ENCODE results near the gene MSI2. TPM values are rescaled to one million over a fixed set of nuclear protein-coding genes. Genes with fewer than 3 reads are reported as not detected.

MSI2 gene
- total and polyA plus RNA-seq, 7 experiments from 2014 or later = 3.3 to 169 (median 125) TPM

DNA sequence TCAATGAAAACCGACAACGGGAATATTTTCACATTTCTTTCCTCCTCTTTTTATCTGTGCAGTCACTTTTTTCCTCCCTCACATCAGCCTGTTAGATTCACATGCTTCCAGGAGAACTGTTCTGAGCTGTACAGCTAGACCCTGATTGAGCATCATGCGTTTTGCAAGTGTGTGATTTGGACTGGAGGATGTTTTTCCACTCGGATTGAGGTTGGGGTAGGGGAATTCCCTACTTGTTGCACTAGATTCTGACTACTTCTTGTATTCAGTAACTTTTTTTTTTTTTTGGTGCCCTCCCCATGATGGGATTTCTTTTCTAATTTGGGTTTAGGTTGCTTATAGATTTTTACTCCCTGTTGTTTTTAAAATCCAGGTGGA lies 4.8 kb downstream of the MSI2 start:
- ATAC-seq (no peak), DNase-seq (peak in 1 of 9 donors; percentile 21)
- peaks cover 10 to 43% (median 13%) of the 10 kb centered on the region in 3 experiments for H3K36me3 ChIP-seq (ENCODE audit: control insufficient read depth in 2 of 3, insufficient read depth in 3 of 3, low read length in 3 of 3)
- peaks cover 13 to 35% of the 10 kb centered on the region in 2 donors for H3K4me1 ChIP-seq (ENCODE audit: control insufficient read depth in 2 of 2, insufficient read depth in 2 of 2, low read length in 2 of 2)
- peak overlapping the region in 8 of 10 donors; percentile 7 to 95 (median 46) for H3K4me3 Mint-ChIP-seq
- POLR2A ChIA-PET = interaction anchor here (0.6 to 1.1 kb wide), 2 partner anchors 19 to 180 kb away, joined by 3 to 4 read pairs; no protein-coding TSS in a partner anchor
- H3K27ac Mint-ChIP-seq = peak overlapping the region in 2 of 9 donors; percentile 48 to 86
- no peaks in the 10 kb centered on the region for H3K27me3 Mint-ChIP-seq
- no peaks in the 10 kb centered on the region for H3K27me3 ChIP-seq (ENCODE audit: control insufficient read depth in 2 of 2, insufficient read depth in 2 of 2, low read length in 2 of 2)
- H3K4me1 Mint-ChIP-seq = peaks cover 37 to 83% (median 74%) of the 10 kb centered on the region in 7 donors
- no peaks in the 10 kb centered on the region for H3K9me3 Mint-ChIP-seq
- CTCF ChIA-PET = interaction anchor here (0.7 to 1.9 kb wide), 3 partner anchors 17 to 18 kb away, joined by 3 to 14 read pairs (median 4); no protein-coding TSS in a partner anchor
- no peak overlapping the region for H3K27ac ChIP-seq (ENCODE audit: low read depth, low read length)
- H3K36me3 Mint-ChIP-seq = peaks cover 17 to 58% (median 47%) of the 10 kb centered on the region in 5 donors
- no peak overlapping the region for H3K4me3 ChIP-seq (ENCODE audit: low read length)
- no peaks in the 10 kb centered on the region for H3K9me3 ChIP-seq (ENCODE audit: control insufficient read depth in 2 of 3, low read length in 3 of 3)
- intact Hi-C loops (cut with micrococcal nuclease) = no loop called here

DNA sequence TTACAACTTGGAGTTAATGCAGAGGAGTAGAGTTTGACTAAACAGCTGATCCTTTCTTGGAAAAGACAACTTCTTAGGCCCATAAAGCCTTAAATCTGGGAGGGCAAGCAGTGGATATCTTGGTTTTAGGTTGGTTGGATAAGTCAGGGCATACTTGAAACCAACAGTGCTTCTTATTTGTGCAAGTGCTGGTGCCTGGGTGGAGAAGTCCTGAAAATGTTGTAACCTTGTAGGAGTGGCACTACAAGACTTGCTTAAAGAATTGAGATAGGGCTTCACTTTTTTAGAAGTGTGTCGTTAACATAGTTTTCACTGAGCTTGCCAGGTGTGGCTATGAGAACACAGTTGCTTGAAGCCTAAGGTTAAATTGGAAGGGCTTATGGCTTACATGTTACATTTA lies 6.2 kb downstream of the MSI2 start:
- no peak for ATAC-seq
- no peak overlapping the region for H3K27ac ChIP-seq (ENCODE audit: low read depth, low read length)
- H3K27me3 ChIP-seq (ENCODE audit: control insufficient read depth in 2 of 2, insufficient read depth in 2 of 2, low read length in 2 of 2) = no peaks in the 10 kb centered on the region
- peak overlapping the region in 4 of 10 donors; percentile 21 to 95 (median 36) for H3K4me3 Mint-ChIP-seq
- POLR2A ChIA-PET = no interaction called here
- peaks cover 40 to 88% (median 77%) of the 10 kb centered on the region in 7 donors for H3K4me1 Mint-ChIP-seq
- intact Hi-C loops (cut with micrococcal nuclease) = no loop called here
- H3K36me3 Mint-ChIP-seq = peaks cover 23 to 66% (median 49%) of the 10 kb centered on the region in 5 donors
- H3K4me1 ChIP-seq (ENCODE audit: control insufficient read depth in 2 of 2, insufficient read depth in 2 of 2, low read length in 2 of 2) = peaks cover 13 to 35% of the 10 kb centered on the region in 2 donors
- H3K36me3 ChIP-seq (ENCODE audit: control insufficient read depth in 2 of 3, insufficient read depth in 3 of 3, low read length in 3 of 3) = peaks cover 10 to 48% (median 13%) of the 10 kb centered on the region in 3 experiments
- CTCF ChIA-PET = no interaction called here
- no peaks in the 10 kb centered on the region for H3K27me3 Mint-ChIP-seq
- no peaks in the 10 kb centered on the region for H3K9me3 ChIP-seq (ENCODE audit: control insufficient read depth in 2 of 3, low read length in 3 of 3)
- no peak for DNase-seq
- no peaks in the 10 kb centered on the region for H3K9me3 Mint-ChIP-seq
- peak overlapping the region in 2 of 9 donors; percentile 1 to 68 for H3K27ac Mint-ChIP-seq
- no peak overlapping the region for H3K4me3 ChIP-seq (ENCODE audit: low read length)

DNA sequence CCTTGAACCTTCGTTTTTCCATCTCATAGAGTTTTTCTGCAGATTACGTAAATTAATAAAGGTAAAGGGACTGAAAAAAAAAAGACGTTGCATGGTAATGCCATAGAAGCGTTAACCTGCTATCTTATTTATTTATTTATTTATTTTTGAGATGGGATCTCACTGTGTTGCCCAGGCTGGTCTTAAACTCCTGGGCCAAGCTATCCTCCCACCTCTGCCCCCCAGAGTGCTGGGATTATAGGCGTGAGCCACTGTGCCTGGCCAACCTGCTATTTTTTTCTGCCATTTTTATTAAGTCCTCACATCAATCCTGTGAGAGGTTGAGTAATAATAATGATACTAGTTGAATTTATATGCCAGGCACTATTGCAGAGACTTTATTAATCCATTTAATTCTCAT lies 7.9 kb downstream of the MSI2 start:
- Histone ChIP-seq H3K4me1 (ENCODE audit: control insufficient read depth in 2 of 2, insufficient read depth in 2 of 2, low read length in 2 of 2) (peaks cover under 1 to 25% of the 10 kb centered on the region in 2 donors), H3K27ac (ENCODE audit: low read depth, low read length) (no peak overlapping the region), H3K4me3 (ENCODE audit: low read length) (no peak overlapping the region), H3K27me3 (ENCODE audit: control insufficient read depth in 2 of 2, insufficient read depth in 2 of 2, low read length in 2 of 2) (no peaks in the 10 kb centered on the region), H3K9me3 (ENCODE audit: control insufficient read depth in 2 of 3, low read length in 3 of 3) (no peaks in the 10 kb centered on the region), H3K36me3 (ENCODE audit: control insufficient read depth in 2 of 3, insufficient read depth in 3 of 3, low read length in 3 of 3) (peaks cover 10 to 55% (median 13%) of the 10 kb centered on the region in 3 experiments)
- Mint-ChIP-seq H3K27ac (no peak overlapping the region), H3K4me3 (peak overlapping the region in 1 of 10 donors; percentile 95), H3K9me3 (no peaks in the 10 kb centered on the region), H3K36me3 (peaks cover 30 to 72% (median 57%) of the 10 kb centered on the region in 5 donors), H3K27me3 (no peaks in the 10 kb centered on the region), H3K4me1 (peaks cover 34 to 84% (median 73%) of the 10 kb centered on the region in 7 donors)
- intact Hi-C loops (cut with micrococcal nuclease) = no loop called here
- ChIA-PET CTCF (interaction anchor here (0.6 kb wide), 1 partner anchor 412 kb away, joined by 6 read pairs; no protein-coding TSS in a partner anchor), POLR2A (no interaction called here)
- no peak for DNase-seq
- no peak for ATAC-seq

DNA sequence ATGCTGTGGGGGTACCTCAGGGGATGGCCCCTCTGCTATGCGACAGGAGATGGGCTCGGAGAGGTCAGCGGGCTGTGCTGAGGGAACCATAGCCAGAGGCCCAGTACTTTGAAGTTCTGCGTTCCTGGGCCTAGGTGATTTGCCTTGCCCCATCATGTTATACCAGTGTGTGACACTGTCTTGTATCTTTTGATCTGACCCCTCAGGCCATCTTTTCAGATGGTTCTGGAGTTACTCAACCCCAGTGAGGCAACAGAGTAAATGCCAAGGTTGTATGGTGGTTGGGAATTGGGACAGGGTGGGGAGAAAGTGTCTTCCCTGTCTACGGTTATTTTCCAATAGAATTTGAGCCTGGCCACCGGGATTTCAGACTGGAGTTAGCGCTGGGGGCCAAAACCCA lies 8.5 kb downstream of the MSI2 start:
- H3K36me3 ChIP-seq (ENCODE audit: control insufficient read depth in 2 of 3, insufficient read depth in 3 of 3, low read length in 3 of 3) = peaks cover 10 to 55% (median 13%) of the 10 kb centered on the region in 3 experiments
- Mint-ChIP-seq H3K9me3 (no peaks in the 10 kb centered on the region), H3K4me3 (no peak overlapping the region), H3K4me1 (peaks cover 34 to 84% (median 73%) of the 10 kb centered on the region in 7 donors), H3K27me3 (no peaks in the 10 kb centered on the region), H3K27ac (no peak overlapping the region), H3K36me3 (peaks cover 33 to 77% (median 62%) of the 10 kb centered on the region in 5 donors)
- CTCF ChIA-PET = no interaction called here
- intact Hi-C loops (cut with micrococcal nuclease) = no loop called here
- peaks cover 0 to 20% of the 10 kb centered on the region in 2 donors for H3K4me1 ChIP-seq (ENCODE audit: control insufficient read depth in 2 of 2, insufficient read depth in 2 of 2, low read length in 2 of 2)
- POLR2A ChIA-PET = no interaction called here
- H3K9me3 ChIP-seq (ENCODE audit: control insufficient read depth in 2 of 3, low read length in 3 of 3) = no peaks in the 10 kb centered on the region
- no peaks in the 10 kb centered on the region for H3K27me3 ChIP-seq (ENCODE audit: control insufficient read depth in 2 of 2, insufficient read depth in 2 of 2, low read length in 2 of 2)
- no peak for ATAC-seq
- no peak overlapping the region for H3K27ac ChIP-seq (ENCODE audit: low read depth, low read length)
- no peak overlapping the region for H3K4me3 ChIP-seq (ENCODE audit: low read length)
- no peak for DNase-seq

GRCh38 chr17:57266902-57267311 lies 10.6 kb downstream of the MSI2 start:
- Mint-ChIP-seq H3K4me3 (no peak overlapping the region), H3K4me1 (peaks cover 36 to 80% (median 72%) of the 10 kb centered on the region in 7 donors), H3K27ac (no peak overlapping the region), H3K9me3 (no peaks in the 10 kb centered on the region), H3K27me3 (no peaks in the 10 kb centered on the region), H3K36me3 (peaks cover 33 to 68% (median 56%) of the 10 kb centered on the region in 5 donors)
- ChIA-PET POLR2A (interaction anchor here (2.1 kb wide), 1 partner anchor 10 kb away, joined by 11 read pairs; the partner anchor contains the start of gene MSI2), CTCF (interaction anchor here (1.0 kb wide), 1 partner anchor 23 kb away, joined by 7 read pairs; no protein-coding TSS in a partner anchor)
- Histone ChIP-seq H3K27me3 (ENCODE audit: control insufficient read depth in 2 of 2, insufficient read depth in 2 of 2, low read length in 2 of 2) (no peaks in the 10 kb centered on the region), H3K4me3 (ENCODE audit: low read length) (no peak overlapping the region), H3K4me1 (ENCODE audit: control insufficient read depth in 2 of 2, insufficient read depth in 2 of 2, low read length in 2 of 2) (no peaks in the 10 kb centered on the region), H3K9me3 (ENCODE audit: control insufficient read depth in 2 of 3, low read length in 3 of 3) (no peaks in the 10 kb centered on the region), H3K36me3 (ENCODE audit: control insufficient read depth in 2 of 3, insufficient read depth in 3 of 3, low read length in 3 of 3) (peaks cover 10 to 60% (median 13%) of the 10 kb centered on the region in 3 experiments), H3K27ac (ENCODE audit: low read depth, low read length) (no peak overlapping the region)
- DNase-seq (no peak), ATAC-seq (no peak)
- intact Hi-C loops (cut with micrococcal nuclease) = no loop called here

- Mint-ChIP-seq H3K27me3 (no peaks in the 10 kb centered on the region), H3K27ac (peak overlapping the region in 2 of 9 donors; percentile 36), H3K4me3 (no peak overlapping the region), H3K4me1 (peaks cover 28 to 74% (median 64%) of the 10 kb centered on the region in 7 donors), H3K36me3 (peaks cover 25 to 61% (median 47%) of the 10 kb centered on the region in 5 donors), H3K9me3 (no peaks in the 10 kb centered on the region)
- Histone ChIP-seq H3K4me3 (ENCODE audit: low read length) (no peak overlapping the region), H3K27ac (ENCODE audit: low read depth, low read length) (no peak overlapping the region), H3K9me3 (ENCODE audit: control insufficient read depth in 2 of 3, low read length in 3 of 3) (no peaks in the 10 kb centered on the region), H3K36me3 (ENCODE audit: control insufficient read depth in 2 of 3, insufficient read depth in 3 of 3, low read length in 3 of 3) (peaks cover 10 to 60% (median 12%) of the 10 kb centered on the region in 3 experiments), H3K27me3 (ENCODE audit: control insufficient read depth in 2 of 2, insufficient read depth in 2 of 2, low read length in 2 of 2) (no peaks in the 10 kb centered on the region), H3K4me1 (ENCODE audit: control insufficient read depth in 2 of 2, insufficient read depth in 2 of 2, low read length in 2 of 2) (no peaks in the 10 kb centered on the region)
- no peak for ATAC-seq
- ChIA-PET POLR2A (interaction anchor here (2.1 kb wide), 1 partner anchor 11 kb away, joined by 11 read pairs; the partner anchor contains the start of gene MSI2), CTCF (no interaction called here)
- intact Hi-C loops (cut with micrococcal nuclease) = no loop called here
- no peak for DNase-seq
These were observed 11.9 kb downstream of the MSI2 start for GRCh38 chr17:57268181-57268580.

GRCh38 chr17:57269052-57269451 lies 12.7 kb downstream of the MSI2 start:
- Mint-ChIP-seq H3K9me3 (no peaks in the 10 kb centered on the region), H3K36me3 (peaks cover 20 to 53% (median 40%) of the 10 kb centered on the region in 5 donors), H3K4me3 (no peak overlapping the region), H3K27ac (no peak overlapping the region), H3K4me1 (peaks cover 23 to 65% (median 55%) of the 10 kb centered on the region in 7 donors), H3K27me3 (no peaks in the 10 kb centered on the region)
- H3K27ac ChIP-seq (ENCODE audit: low read depth, low read length) = no peak overlapping the region
- ATAC-seq (no peak), DNase-seq (no peak)
- no peak overlapping the region for H3K4me3 ChIP-seq (ENCODE audit: low read length)
- no peaks in the 10 kb centered on the region for H3K27me3 ChIP-seq (ENCODE audit: control insufficient read depth in 2 of 2, insufficient read depth in 2 of 2, low read length in 2 of 2)
- no peaks in the 10 kb centered on the region for H3K9me3 ChIP-seq (ENCODE audit: control insufficient read depth in 2 of 3, low read length in 3 of 3)
- peaks cover 3 to 58% (median 6%) of the 10 kb centered on the region in 3 experiments for H3K36me3 ChIP-seq (ENCODE audit: control insufficient read depth in 2 of 3, insufficient read depth in 3 of 3, low read length in 3 of 3)
- no peaks in the 10 kb centered on the region for H3K4me1 ChIP-seq (ENCODE audit: control insufficient read depth in 2 of 2, insufficient read depth in 2 of 2, low read length in 2 of 2)
- intact Hi-C loops (cut with micrococcal nuclease) = no loop called here
- POLR2A ChIA-PET = no interaction called here
- CTCF ChIA-PET = no interaction called here

Data from naive thymus-derived CD4-positive, alpha-beta T cell (primary cell).